HG03460 (cell line): ENCODE results near the gene DPH7.
"Not testable (repeated sequence)": the region's sequence is repeated elsewhere in the genome, so short reads cannot be mapped to it uniquely, and the experiment has no call there.

ENCODE experiments used
- ATAC-seq: cut with Tn5 transposase; IDR thresholded peaks from one replicate; pipeline ENCODE4 v1.9.1; 2021; ENCODE audit not compliant: unreplicated experiment

The DPH7 gene

DNA sequence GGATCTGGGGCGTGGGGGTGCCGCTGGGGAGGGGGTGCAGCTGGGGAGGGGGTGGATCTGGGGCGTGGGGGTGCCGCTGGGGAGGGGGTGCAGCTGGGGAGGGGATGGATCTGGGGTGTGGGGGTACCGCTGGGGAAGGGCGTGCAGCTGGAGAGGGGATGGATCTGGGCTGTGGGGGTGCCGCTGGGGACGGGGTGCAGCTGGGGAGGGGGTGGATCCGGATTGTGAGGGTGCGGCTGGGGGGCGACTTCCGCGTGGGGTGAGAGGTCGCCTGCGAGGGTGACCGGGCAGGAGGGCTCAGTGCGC lies 27.8 kb downstream of the DPH7 start:
- ATAC-seq = not testable (repeated sequence)

- no peak for ATAC-seq
Measured at GRCh38 chr9:137550231-137550621, 28.5 kb downstream of the DPH7 start, which contains the start of gene PNPLA7. TSS of gene PNPLA7 (minus strand) at chr9:137550402. CDS start at chr9:137550197, 205 bp downstream.

GRCh38 chr9:137547687-137548543 lies 30.8 kb downstream of the DPH7 start:
- ATAC-seq = no peak

DNA sequence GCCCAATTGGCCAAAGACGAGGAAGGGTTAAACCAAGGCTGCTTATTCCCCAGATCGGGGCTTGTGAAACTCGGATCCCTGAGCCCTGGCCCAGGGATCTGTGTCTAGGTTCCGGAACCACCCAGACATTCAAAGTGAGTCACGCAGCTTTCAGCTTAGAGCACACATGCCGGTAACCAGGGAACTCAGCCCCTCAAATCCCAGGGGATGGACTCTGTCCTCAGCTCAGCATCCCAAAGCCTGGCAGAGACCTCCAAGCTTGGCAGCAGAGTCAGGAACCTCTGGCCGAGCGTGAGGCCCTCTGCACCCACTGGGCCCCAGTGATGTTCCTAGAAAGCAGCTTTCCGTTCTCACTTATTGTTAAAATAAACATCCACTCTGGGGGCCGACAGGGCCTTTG lies 33.6 kb downstream of the DPH7 start:
- no peak for ATAC-seq

DNA sequence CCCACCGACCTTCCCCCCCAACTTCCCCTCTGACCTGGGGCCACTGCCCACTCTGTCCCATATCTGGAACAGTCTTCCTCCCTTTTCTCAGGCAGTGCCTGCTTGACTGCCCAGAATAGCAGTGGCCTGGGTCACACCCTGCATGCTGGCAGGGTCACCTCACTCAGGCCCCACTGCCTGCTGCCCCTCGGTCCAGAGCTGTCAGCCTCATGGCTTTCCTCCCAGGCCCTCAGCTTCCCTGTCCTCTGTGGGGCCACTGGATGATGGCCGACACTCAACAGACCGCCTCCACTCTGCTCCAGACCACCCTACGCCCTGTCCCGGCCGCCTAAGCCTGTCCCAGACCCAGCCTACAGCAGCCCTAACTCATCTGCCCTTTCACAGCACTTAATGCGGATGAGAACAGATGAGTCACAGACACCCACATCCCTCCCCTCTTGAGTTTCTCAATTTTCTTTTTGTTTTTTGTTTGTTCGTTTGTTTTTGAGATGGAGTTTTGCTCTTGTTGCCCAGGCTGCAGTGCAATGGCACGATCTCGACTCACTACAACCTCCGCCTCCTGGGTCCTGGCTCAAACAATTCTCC lies 34.5 kb downstream of the DPH7 start:
- ATAC-seq = no peak

DNA sequence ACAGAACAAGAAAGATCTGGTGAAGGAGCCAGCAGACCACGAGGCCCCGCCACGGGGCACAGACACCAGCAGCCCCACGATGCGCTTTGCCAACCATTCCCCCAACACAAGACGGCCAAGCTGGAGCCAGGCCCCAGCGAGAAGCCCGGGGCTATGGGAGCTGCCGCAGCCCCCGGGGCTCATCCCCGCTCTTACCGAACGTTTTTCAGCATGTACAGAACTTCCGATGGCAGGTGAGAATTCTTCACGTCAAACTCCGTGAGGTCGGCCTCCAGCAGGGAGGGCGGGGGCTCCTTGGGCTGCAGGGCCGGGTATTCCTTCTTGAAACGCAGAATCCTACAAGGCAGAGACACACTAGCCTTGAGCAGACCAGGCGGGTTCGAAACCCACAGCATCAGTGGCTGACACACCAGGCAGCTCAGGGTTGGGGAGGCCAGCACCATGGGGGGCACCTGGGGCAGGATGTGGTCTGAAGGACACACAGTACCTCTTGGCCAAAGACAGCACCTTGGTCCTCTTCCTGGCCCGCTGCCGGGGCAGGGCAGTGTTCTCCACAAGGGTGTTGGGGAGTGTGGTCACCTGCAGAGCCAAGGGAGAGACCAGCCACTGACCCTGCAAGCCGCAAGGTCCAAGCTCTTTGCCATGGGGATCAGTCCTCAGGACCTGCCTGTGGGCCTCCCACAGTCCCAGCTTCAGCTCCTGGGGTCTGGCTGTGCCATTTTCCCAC lies 35.3 kb downstream of the DPH7 start:
- ATAC-seq = no peak

- no peak for ATAC-seq
Measured at GRCh38 chr9:137542486-137542885, 36.2 kb downstream of the DPH7 start.

DNA sequence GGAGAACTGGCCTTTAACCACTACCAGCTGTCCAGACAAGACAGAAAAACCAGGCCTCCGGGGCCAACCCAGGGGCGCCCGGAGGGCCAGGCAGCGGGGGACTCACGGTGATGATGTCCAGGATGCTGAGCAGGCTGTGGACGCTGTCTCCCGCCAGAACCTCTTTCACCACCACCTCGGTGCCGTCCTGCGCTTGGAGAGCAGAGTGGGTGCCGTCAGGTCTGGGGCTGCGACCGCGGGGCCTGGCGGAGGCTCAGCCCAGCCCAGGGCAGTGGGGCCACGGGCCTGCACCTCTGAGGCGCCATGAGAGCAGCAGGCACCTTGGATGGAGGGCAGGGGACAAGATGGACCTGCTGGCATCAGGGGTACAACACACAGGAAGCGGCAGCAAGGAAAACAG lies 38.2 kb downstream of the DPH7 start:
- no peak for ATAC-seq

DNA sequence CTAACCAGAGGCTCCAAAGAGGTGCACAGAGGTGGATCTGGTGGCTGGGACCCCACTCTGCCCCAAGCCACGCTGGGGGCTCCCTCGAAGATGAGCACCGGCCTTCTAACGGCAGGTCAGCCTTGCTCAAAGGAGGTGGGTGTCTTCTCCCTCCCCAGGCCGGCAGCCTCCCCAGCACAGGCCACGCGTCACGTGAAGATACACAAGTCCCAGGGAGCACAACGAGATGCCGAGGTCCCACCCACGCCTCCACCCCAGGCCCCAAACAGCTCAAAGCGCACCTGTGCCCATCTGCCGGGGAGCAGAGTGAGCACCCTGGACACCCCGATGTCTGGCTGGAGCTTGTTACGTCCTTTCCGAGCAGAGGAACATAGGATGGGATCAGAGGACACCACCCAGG lies 40.7 kb downstream of the DPH7 start:
- ATAC-seq = no peak

GRCh38 chr9:137536594-137537131 lies 42.1 kb downstream of the DPH7 start:
- ATAC-seq = not testable (repeated sequence)

- no peak for ATAC-seq
Measured at GRCh38 chr9:137535120-137535428, 43.7 kb downstream of the DPH7 start.

DNA sequence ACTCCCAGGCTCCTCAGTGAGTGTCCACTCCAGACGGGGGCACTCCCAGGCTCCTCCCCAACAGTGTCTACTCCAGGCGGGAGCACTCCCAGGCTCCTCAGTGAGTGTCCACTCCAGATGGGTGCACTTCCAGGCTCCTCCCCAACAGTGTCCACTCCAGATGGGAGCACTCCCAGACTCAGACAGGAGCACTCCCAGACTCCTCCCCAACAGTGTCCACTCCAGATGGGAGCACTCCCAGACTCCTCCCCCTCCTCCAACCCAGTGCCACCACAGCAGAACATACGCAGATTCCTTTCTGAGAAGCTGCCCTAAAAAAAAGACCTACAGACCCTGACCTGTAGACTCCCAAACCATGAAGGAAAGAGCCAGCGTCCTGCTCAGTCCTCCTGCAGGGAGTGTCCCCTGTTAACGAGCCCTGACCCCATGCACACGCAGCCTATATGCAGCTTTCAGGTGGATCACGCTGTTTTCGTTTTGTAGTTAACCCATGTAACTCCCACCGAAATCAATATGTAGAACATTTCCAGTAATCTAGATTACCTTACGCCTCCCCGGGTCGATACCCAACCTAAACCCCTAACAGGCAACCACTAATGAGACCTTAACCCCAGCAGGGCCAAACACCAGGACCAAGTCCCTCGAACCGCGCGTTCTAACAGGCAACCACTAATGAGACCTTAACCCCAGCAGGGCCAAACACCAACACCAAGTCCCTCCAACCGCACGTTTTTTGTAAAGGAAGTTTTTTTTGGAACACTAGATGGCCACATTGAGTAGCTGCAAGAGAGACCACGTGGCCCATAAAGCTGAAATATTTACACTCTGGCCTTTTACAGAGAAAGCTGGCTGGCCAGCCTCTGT lies 44.2 kb downstream of the DPH7 start:
- no peak for ATAC-seq

GRCh38 chr9:137532891-137533468 lies 45.7 kb downstream of the DPH7 start:
- ATAC-seq = not testable (repeated sequence)

- no peak for ATAC-seq
Measured at GRCh38 chr9:137531099-137531765, 47.5 kb downstream of the DPH7 start.

DNA sequence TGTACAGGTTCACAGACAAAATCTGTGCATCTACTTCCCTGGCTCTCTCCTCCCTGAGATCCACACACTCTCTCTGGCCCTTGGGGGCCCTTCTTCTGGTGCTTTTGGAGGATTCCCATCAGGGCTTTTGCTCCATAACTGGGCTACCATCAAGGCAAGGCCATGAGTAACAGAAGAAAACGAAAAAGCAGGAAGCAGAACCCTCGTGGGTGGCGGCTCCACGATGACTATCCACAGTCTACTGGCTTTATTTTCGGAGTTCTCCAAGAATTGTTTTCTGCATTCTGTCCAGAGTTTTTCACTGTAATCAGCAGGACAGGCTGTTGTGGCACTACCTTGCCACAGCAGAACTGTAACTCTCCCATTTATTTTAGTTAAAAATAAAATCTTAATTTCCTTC lies 48.4 kb downstream of the DPH7 start:
- no peak for ATAC-seq

DNA sequence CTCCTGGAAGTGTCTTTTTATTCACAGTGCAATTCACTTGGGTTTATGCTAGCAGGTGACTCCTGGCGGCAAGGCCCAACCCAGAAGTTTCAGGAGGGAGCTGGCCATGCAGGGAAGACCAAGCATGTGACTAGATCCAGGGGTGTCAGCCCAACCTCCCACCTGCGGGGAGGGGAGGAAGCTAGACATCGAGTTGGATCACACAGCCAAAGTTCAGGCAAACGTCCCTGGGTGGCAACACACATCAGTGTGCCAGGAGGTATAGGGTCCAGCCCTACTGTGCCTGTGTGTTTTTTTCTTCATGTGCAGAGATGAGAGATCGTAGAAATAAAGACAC lies 53.8 kb downstream of the DPH7 start:
- ATAC-seq = no peak

DNA sequence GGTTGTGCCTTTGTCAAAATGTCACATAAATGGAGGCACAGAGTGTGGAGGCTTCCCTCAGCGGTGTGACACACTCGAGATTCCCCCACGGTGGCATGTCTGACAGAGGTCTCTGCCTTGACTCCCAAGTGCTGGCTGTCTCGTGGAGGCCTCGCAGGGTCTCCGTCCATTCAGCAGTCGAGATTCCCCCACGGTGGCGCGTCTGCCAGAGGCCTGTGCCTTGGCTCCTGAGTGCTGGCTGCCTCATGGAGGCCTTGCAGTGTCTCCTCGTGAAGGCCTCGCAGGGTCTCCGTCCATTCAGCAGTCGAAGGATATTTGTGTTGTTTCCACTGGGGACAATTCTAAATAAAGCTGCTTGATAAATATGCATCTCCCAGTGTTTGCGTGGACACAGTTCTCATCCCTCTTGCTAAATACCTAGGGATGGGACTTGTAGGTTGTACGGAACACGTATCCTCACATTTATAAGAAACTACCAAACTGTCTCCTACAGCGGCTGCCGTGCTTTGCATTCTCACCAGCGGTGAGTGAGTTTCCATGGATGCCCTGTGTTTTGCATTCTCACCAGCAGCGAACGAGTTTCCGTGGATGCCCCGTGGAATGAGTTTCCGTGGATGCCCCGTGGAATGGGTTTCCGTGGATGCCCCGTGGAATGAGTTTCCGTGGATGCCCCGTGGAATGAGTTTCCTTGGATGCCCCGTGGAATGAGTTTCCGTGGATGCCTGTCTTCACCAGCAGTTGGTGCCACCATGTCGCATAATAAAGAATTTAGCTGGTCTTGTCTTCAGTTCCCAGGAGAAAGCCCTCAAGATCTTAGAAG lies 54.4 kb downstream of the DPH7 start:
- no peak for ATAC-seq

DNA sequence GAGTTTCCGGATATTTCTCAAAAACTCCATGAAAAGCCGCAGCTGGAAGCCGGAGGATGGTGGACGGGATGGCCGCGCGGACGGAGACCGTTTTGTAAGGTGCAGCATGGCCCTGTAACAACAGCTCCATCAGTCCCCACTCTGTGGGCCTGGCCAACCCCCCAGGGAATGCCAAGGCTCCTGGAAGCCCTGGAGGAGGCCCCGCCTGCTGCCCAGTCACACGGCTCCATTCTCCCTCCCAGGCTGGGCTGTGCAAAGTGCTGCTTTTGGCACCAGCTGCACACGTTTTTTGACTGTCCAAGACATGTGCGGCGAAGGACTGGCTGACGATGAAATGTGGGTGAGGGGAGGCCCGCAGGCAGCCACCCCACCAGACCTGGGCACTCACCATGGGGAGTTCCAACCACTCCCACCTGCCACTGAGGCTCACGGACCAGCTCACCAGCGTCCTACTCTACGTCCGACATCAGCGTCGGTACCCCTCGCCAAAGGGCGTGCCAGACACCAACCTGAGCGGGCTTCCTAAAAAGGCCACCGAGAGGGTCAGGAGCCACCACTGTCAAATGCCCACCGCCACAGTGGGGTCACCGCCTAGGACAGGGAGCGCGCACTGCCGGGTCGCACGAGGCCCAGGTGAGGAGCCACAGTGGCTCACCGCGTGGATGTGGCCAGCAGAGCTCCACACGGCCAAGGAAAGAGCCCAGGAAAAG lies 55.8 kb downstream of the DPH7 start:
- no peak for ATAC-seq
